HepG2 (cell line): ENCODE data around the gene SLC4A9. TPM values are rescaled to one million over a fixed set of nuclear protein-coding genes. Genes with fewer than 3 reads are reported as not detected.

Experiments used
- ATF3 ChIP-seq: sonication (generic); formaldehyde crosslinking; IDR thresholded peaks from 2 replicates; pipeline ENCODE4 v1.4.0; 2020; ENCODE audit warnings: missing genetic modification reagents
- ATF7 ChIP-seq, 2 experiments: fragments of 450-650 bp in 1 of 2; sonication (generic) in 1 of 2; formaldehyde crosslinking in 1 of 2; IDR thresholded peaks; 2 replicates each; pipeline versions ENCODE4 v1.4.0 to v1.6.1; 2016 to 2020; ENCODE audit warnings: antibody characterized with exemption in 1 of 2, mild to moderate bottlenecking in 1 of 2, missing genetic modification reagents in 1 of 2
- FOSL2 ChIP-seq: sonication (generic); formaldehyde crosslinking; IDR thresholded peaks from 2 replicates; pipeline ENCODE4 v1.4.0; 2020; ENCODE audit warnings: missing genetic modification reagents
- FOXK1 ChIP-seq: sonication (generic); formaldehyde crosslinking; IDR thresholded peaks from 2 replicates; pipeline ENCODE4 v1.4.0; 2020; ENCODE audit warnings: low read depth, missing genetic modification reagents, borderline replicate concordance
- GABPB1 ChIP-seq: IDR thresholded peaks from 2 replicates; pipeline ENCODE4 v1.6.1; 2016; ENCODE audit warnings: mild to moderate bottlenecking, missing genetic modification reagents, moderate library complexity, missing compliant biosample characterization
- GATAD2A ChIP-seq: IDR thresholded peaks from 2 replicates; pipeline ENCODE4 v1.6.1; 2016
- HHEX ChIP-seq: IDR thresholded peaks from 2 replicates; pipeline ENCODE4 v1.6.1; 2016; ENCODE audit warnings: control low read depth
- HOXA3 ChIP-seq: sonication (generic); formaldehyde crosslinking; IDR thresholded peaks from 2 replicates; pipeline ENCODE4 v1.5.0; 2020; ENCODE audit warnings: missing genetic modification reagents
- IRF2 ChIP-seq: IDR thresholded peaks from 2 replicates; pipeline ENCODE4 v1.6.1; 2018; ENCODE audit warnings: missing genetic modification reagents, missing compliant biosample characterization
- IRF9 ChIP-seq: sonication (generic); formaldehyde crosslinking; IDR thresholded peaks from 2 replicates; pipeline ENCODE4 v1.8.0; 2022; ENCODE audit warnings: missing genetic modification reagents, mild to moderate bottlenecking, borderline replicate concordance
- ISL2 ChIP-seq: sonication (generic); formaldehyde crosslinking; IDR thresholded peaks from 2 replicates; pipeline ENCODE4 v1.5.0; 2020; ENCODE audit warnings: missing genetic modification reagents
- JUN ChIP-seq: sonication (generic); formaldehyde crosslinking; IDR thresholded peaks from 2 replicates; pipeline ENCODE4 v1.4.0; 2020; ENCODE audit warnings: mild to moderate bottlenecking, missing genetic modification reagents
- JUND ChIP-seq: sonication (generic); formaldehyde crosslinking; IDR thresholded peaks from 2 replicates; pipeline ENCODE4 v1.8.0; 2022; ENCODE audit warnings: mild to moderate bottlenecking, missing genetic modification reagents
- KMT2B ChIP-seq: IDR thresholded peaks from 2 replicates; pipeline ENCODE4 v1.6.1; 2016; ENCODE audit warnings: missing genetic modification reagents, missing compliant biosample characterization
- MED1 ChIP-seq: sonication (generic); formaldehyde crosslinking; IDR thresholded peaks from 2 replicates; pipeline ENCODE4 v1.4.0; 2020; ENCODE audit warnings: missing genetic modification reagents
- MIER3 ChIP-seq: IDR thresholded peaks from 2 replicates; pipeline ENCODE4 v1.6.1; 2016; ENCODE audit warnings: missing compliant biosample characterization, borderline replicate concordance
- MZF1 ChIP-seq: sonication (generic); formaldehyde crosslinking; IDR thresholded peaks from 2 replicates; pipeline ENCODE4 v1.8.1; 2023; ENCODE audit warnings: mild to moderate bottlenecking, missing genetic modification reagents, borderline replicate concordance
- NFYB ChIP-seq: sonication (generic); formaldehyde crosslinking; IDR thresholded peaks from 2 replicates; pipeline ENCODE4 v1.4.0; 2020; ENCODE audit warnings: missing genetic modification reagents
- PAX8 ChIP-seq: sonication (generic); formaldehyde crosslinking; IDR thresholded peaks from 2 replicates; pipeline ENCODE4 v1.8.0; 2022; ENCODE audit warnings: mild to moderate bottlenecking, missing genetic modification reagents, borderline replicate concordance
- RAD21 ChIP-seq: fragments of 450-650 bp; formaldehyde crosslinking; IDR thresholded peaks from 2 replicates; pipeline ENCODE4 v1.5.0; 2020; ENCODE audit warnings: mild to moderate bottlenecking
- RNF2 ChIP-seq: fragments of 450-650 bp; conservative IDR thresholded peaks from 2 replicates; pipeline ENCODE4 v1.6.1; 2016; ENCODE audit warnings: low read depth
- SP5 ChIP-seq: IDR thresholded peaks from 2 replicates; pipeline ENCODE4 v1.6.1; 2016; ENCODE audit warnings: low read depth, borderline replicate concordance
- YEATS2 ChIP-seq: sonication (generic); formaldehyde crosslinking; IDR thresholded peaks from 2 replicates; pipeline ENCODE4 v1.4.0; 2020; ENCODE audit warnings: missing genetic modification reagents, borderline replicate concordance
- ZC3H13 ChIP-seq: sonication (generic); formaldehyde crosslinking; IDR thresholded peaks from 2 replicates; pipeline ENCODE4 v1.8.1; 2023; ENCODE audit warnings: mild to moderate bottlenecking, missing genetic modification reagents, moderate library complexity
- ZKSCAN1 ChIP-seq: fragments of 150-350 bp; IDR thresholded peaks from 2 replicates; pipeline ENCODE4 v1.6.1; 2014; ENCODE audit warnings: low read length
- ZKSCAN8 ChIP-seq: IDR thresholded peaks from 2 replicates; pipeline ENCODE4 v1.6.1; 2016; ENCODE audit warnings: borderline replicate concordance, missing genetic modification reagents, missing compliant biosample characterization
- ZNF17 ChIP-seq: sonication (generic); formaldehyde crosslinking; IDR thresholded peaks from 2 replicates; pipeline ENCODE4 v1.5.0; 2020; ENCODE audit warnings: mild to moderate bottlenecking, missing genetic modification reagents
- ZNF205 ChIP-seq: IDR thresholded peaks from 2 replicates; pipeline ENCODE4 v1.6.1; 2018; ENCODE audit warnings: missing biosample characterization, missing genetic modification reagents
- ZNF253 ChIP-seq: sonication (generic); formaldehyde crosslinking; IDR thresholded peaks from 2 replicates; pipeline ENCODE4 v1.8.0; 2022; ENCODE audit warnings: mild to moderate bottlenecking, missing genetic modification reagents, borderline replicate concordance
- ZNF350 ChIP-seq: sonication (generic); formaldehyde crosslinking; IDR thresholded peaks from 2 replicates; pipeline ENCODE4 v1.4.0; 2020; ENCODE audit warnings: mild to moderate bottlenecking, low read depth, missing genetic modification reagents, borderline replicate concordance
- ZNF441 ChIP-seq: sonication (generic); formaldehyde crosslinking; IDR thresholded peaks from 2 replicates; pipeline ENCODE4 v1.7.0; 2021; ENCODE audit warnings: missing genetic modification reagents, borderline replicate concordance
- ZNF547 ChIP-seq: sonication (generic); formaldehyde crosslinking; IDR thresholded peaks from 2 replicates; pipeline ENCODE4 v1.5.1; 2020; ENCODE audit warnings: mild to moderate bottlenecking, missing genetic modification reagents
- ZNF556 ChIP-seq: sonication (generic); formaldehyde crosslinking; IDR thresholded peaks from 2 replicates; pipeline ENCODE4 v1.4.0; 2020; ENCODE audit warnings: mild to moderate bottlenecking, missing genetic modification reagents, borderline replicate concordance
- ZNF7 ChIP-seq: IDR thresholded peaks from 2 replicates; pipeline ENCODE4 v1.6.1; 2016; ENCODE audit warnings: missing biosample characterization, missing genetic modification reagents
- ZNF709 ChIP-seq: sonication (generic); formaldehyde crosslinking; IDR thresholded peaks from 2 replicates; pipeline ENCODE4 v1.5.0; 2020; ENCODE audit warnings: mild to moderate bottlenecking, missing genetic modification reagents
- polyA plus RNA-seq, 8 experiments: library from polyadenylated mRNA; depleted of rRNA in 3 of 8; stranded (reverse) in 7 of 8; unstranded in 1 of 8; fragments of >200 nt; fragmentation: Illumina TruSeq in 4 of 8; extraction: Trizol in 4 of 8; gene quantifications; 2 replicates each; pipeline versions ENCODE4 v1.2.1 to v1.2.3, GENCODE V29; 2011 to 2016; ENCODE audit warnings: low read depth in 4 of 8, missing spikeins in 1 of 8, mixed read lengths in 1 of 8; ENCODE audit not compliant: insufficient read depth in 1 of 8
- total RNA-seq, 5 experiments: library from RNA; depleted of rRNA; stranded (reverse); fragments of >200 nt; fragmentation: Illumina TruSeq; extraction: Trizol; gene quantifications; 2 replicates each; pipeline ENCODE4 v1.2.3, GENCODE V29; 2016; ENCODE audit warnings: low read depth in 1 of 5

Gene SLC4A9
- total and polyA plus RNA-seq, 2 of the 13 experiments (the other 11 are each of a cell fraction or from before 2014, with no cell fraction given) = not detected

GRCh38 chr5:140357726-140358093 is 2.3 kb upstream of the SLC4A9 start (continued):
- TF ChIP-seq MIER3 (CRISPR knock-in tag) = peak; percentile 58; the same call in 1 of the 2 replicates
- 0 out of 2 replicates have a peak, but pooled peaks have one; percentile 33 for TF ChIP-seq RNF2
- TF ChIP-seq ZNF350 (CRISPR knock-in tag) = no peak
- no peak; the same call in 1 of the 2 replicates for TF ChIP-seq ZKSCAN8 (CRISPR knock-in tag)
- TF ChIP-seq YEATS2 (CRISPR knock-in tag) = 0 out of 2 replicates have a peak, but pooled peaks have one; percentile 36
- 0 out of 2 replicates have a peak, but pooled peaks have one; percentile 35 for TF ChIP-seq ZNF709 (CRISPR knock-in tag)
- TF ChIP-seq FOXK1 (CRISPR knock-in tag) = peak; percentile 14; the same call in 1 of the 2 replicates
- no peak for TF ChIP-seq ZNF7 (CRISPR knock-in tag)
- no peak for TF ChIP-seq ZNF253 (CRISPR knock-in tag)
- peak; percentile 31; the same call in 1 of the 2 replicates for TF ChIP-seq GABPB1 (CRISPR knock-in tag)
- peak; percentile 42; the same call in 1 of the 2 replicates for TF ChIP-seq IRF2 (CRISPR knock-in tag)
- TF ChIP-seq RAD21 = peak; percentile 91
- TF ChIP-seq JUN (CRISPR knock-in tag) = peak; percentile 91
- TF ChIP-seq ZNF205 (CRISPR knock-in tag) = peak; percentile 98
- TF ChIP-seq HHEX (CRISPR knock-in tag) = 0 out of 2 replicates have a peak, but pooled peaks have one; percentile 18
- peak; percentile 47; the same call in 1 of the 2 replicates for TF ChIP-seq HOXA3 (CRISPR knock-in tag)
- TF ChIP-seq JUND (CRISPR knock-in tag) = peak; percentile 67; the same call in 1 of the 2 replicates
- peak; percentile 55 for TF ChIP-seq ATF3
- TF ChIP-seq SP5 (CRISPR knock-in tag) = no peak
- TF ChIP-seq ZNF556 (CRISPR knock-in tag) = peak; percentile 59; the same call in 1 of the 2 replicates
- TF ChIP-seq IRF9 = no peak
- peak; percentile 46; the same call in 1 of the 2 replicates for TF ChIP-seq ZKSCAN1
- peak; percentile 34; the same call in 1 of the 2 replicates for TF ChIP-seq MED1 (CRISPR knock-in tag)
- no peak for TF ChIP-seq MZF1 (CRISPR knock-in tag)
- TF ChIP-seq ZNF441 (CRISPR knock-in tag) = 0 out of 2 replicates have a peak, but pooled peaks have one; percentile 49
- TF ChIP-seq NFYB (CRISPR knock-in tag) = no peak
- peak; percentile 50 for TF ChIP-seq FOSL2 (CRISPR knock-in tag)
- 0 out of 2 replicates have a peak, but pooled peaks have one; percentile 26 for TF ChIP-seq ISL2 (CRISPR knock-in tag)
- peak; percentile 55 for TF ChIP-seq GATAD2A
- no peak for TF ChIP-seq ATF7 (IDR thresholded peaks at IDR 0.05)
- peak; percentile 71 for TF ChIP-seq ATF7 (CRISPR knock-in tag; IDR thresholded peaks at IDR 0.05)
- no peak for TF ChIP-seq PAX8 (CRISPR knock-in tag)
- peak; percentile 34; the same call in 1 of the 2 replicates for TF ChIP-seq ZNF547 (CRISPR knock-in tag)
- TF ChIP-seq ZC3H13 (CRISPR knock-in tag) = 0 out of 2 replicates have a peak, but pooled peaks have one; percentile 53
- TF ChIP-seq KMT2B (CRISPR knock-in tag) = peak; percentile 33; the same call in 1 of the 2 replicates
- no peak for TF ChIP-seq ZNF17
